IPS DF 6.9 (cell line): ENCODE measurements around the gene SND1.

ENCODE experiments used
- DNase-seq: peaks from one replicate; pipeline ENCODE4 v3.0.0-alpha.2; 2013; ENCODE audit warnings: low read depth, low spot score
- H3K27ac ChIP-seq: one replicate; pipeline ENCODE4 v1.5.1; 2013; ENCODE audit warnings: low read length, control low read depth
- H3K27me3 ChIP-seq: 2 replicates; pipeline ENCODE4 v1.6.1; 2013; ENCODE audit warnings: mild to moderate bottlenecking, low read length; ENCODE audit not compliant: control insufficient read depth, insufficient read depth
- H3K36me3 ChIP-seq: 2 replicates; pipeline ENCODE4 v1.6.1; 2013; ENCODE audit warnings: low read length; ENCODE audit not compliant: control insufficient read depth, insufficient read depth
- H3K4me1 ChIP-seq: 2 replicates; pipeline ENCODE4 v1.6.1; 2013; ENCODE audit warnings: low read length; ENCODE audit not compliant: control insufficient read depth, insufficient read depth
- H3K4me3 ChIP-seq: 2 replicates; pipeline ENCODE4 v1.5.1; 2013; ENCODE audit warnings: mild to moderate bottlenecking, low read length
- H3K9me3 ChIP-seq: 2 replicates; pipeline ENCODE4 v1.6.1; 2013; ENCODE audit warnings: low read length, inconsistent platforms; ENCODE audit not compliant: control insufficient read depth, insufficient read depth
- WGBS: extraction: QIAGEN DNeasy Blood & Tissue Kit; methylation state at CpG from one replicate; pipeline ENCODE4 v1.1.7; 2013; ENCODE audit warnings: mixed read lengths, missing lambda C conversion rate; ENCODE audit not compliant: insufficient read length, insufficient coverage; 5-methylcytosine and 5-hydroxymethylcytosine counted together

The SND1 gene

DNA sequence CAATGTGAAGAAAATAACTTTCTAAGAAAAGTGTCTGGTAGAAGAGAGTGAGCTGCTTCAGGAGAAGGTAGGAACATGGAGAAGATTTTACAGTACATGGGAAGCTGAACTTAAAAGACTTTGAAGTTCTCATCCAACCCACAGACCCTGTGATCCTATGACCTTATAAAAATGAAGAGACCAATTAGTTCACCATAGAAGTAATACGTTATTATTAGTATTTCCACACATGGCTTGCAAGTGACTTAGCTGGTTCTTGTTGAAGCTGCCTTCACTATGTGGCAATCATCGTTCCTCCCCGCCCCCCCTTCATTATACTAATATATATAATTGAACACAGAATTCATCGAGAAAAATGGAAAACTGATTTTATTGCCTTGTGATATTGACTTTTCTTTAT is 129.1 kb downstream of the SND1 start:
- Histone ChIP-seq H3K9me3 (no peaks in the 10 kb centered on the region), H3K27me3 (no peaks in the 10 kb centered on the region), H3K4me1 (peaks cover 2% of the 10 kb centered on the region; the same call in 1 of the 2 replicates), H3K27ac (no peak overlapping the region), H3K36me3 (no peaks in the 10 kb centered on the region), H3K4me3 (no peak overlapping the region)
- DNase-seq = no peak
- no CpG with 5 or more reads among the region's 4 CpGs for WGBS

DNA sequence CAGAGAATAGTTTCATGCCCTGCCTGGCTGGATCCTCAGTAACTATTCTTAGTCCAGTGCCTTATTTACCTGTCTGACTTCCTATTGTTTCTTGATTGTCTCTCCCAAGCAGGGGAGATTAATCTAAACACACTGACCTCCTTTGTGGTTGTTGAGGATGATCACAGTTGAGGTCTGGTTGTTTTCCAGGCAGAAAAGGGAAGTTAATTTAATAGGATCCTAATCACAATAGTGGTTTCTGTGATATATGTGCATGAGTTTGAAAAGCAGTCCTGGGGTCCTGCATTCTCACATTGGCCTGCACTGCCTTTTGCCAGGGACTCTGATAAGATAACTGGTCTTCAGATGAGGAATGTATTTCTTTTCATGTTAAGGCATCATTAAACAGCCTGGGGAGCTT is 130.1 kb downstream of the SND1 start:
- peaks cover 2% of the 10 kb centered on the region; the same call in 1 of the 2 replicates for H3K4me1 ChIP-seq
- no peak overlapping the region for H3K27ac ChIP-seq
- H3K9me3 ChIP-seq = no peaks in the 10 kb centered on the region
- no peaks in the 10 kb centered on the region for H3K27me3 ChIP-seq
- no peak for DNase-seq
- H3K36me3 ChIP-seq = no peaks in the 10 kb centered on the region
- H3K4me3 ChIP-seq = no peak overlapping the region

DNA sequence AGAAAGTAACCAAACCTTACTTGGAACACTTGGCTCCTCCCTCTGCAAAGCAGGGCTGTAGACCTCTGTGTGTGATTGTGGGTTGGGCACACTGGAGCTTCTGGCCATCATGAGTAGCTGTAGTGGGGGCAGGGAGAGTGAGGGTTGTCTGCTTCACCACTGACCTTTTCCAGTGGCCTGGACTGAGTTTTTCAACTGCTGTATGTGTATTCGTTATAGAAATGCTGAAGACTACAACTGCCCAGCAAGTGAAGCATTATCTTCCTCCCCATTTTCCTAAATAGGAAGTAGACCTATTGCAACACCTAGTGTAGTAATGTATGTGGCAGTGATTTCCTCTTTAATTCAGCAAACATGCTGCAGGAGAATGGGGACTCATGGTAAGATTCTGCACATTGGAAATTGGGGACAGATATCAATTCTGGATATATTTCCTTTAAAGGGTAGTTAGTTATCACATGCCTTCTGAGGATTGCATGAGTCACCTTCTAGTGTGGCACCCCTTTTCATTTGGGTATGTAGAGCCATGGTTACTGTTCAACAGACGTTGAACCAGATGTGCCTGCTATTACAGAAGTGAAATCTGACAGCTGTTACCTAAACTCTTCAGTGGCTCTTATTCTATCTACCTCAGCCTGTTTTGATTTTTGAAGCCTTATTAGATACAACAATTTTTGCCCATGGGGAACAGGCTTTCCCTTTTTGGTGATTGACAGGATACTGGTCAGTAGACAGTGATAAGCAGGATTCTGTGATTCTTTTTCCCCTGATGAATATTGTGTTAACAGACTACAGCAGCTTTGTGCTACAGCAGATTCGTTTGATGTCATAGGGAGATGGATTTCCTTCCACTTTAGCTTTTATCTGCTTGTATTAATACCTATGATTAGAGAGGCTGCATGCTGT is 130.9 kb downstream of the SND1 start:
- WGBS = no CpG with 5 or more reads among the region's 3 CpGs

DNA sequence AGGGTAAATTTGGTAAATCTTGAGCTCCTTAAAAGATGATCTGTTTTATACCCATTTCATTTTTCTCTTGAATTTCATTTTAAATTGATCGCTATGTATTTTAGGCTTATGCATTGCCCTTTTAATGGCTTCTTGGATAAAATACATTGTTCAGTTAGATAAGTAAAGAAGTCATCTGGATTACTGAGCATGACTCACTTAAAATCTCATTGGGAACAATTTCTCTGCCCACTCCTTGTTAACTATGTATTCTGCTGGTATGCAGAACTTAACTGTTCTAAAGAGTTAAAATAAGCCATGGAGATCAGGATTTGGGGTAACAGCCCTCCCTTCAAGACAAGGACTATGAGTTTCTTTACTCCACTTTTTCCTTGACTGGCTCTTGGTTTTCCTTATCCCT is 134.2 kb downstream of the SND1 start:
- Histone ChIP-seq H3K36me3 (no peaks in the 10 kb centered on the region), H3K4me3 (no peak overlapping the region), H3K27ac (no peak overlapping the region), H3K27me3 (no peaks in the 10 kb centered on the region), H3K4me1 (peaks cover 2% of the 10 kb centered on the region; the same call in 1 of the 2 replicates), H3K9me3 (no peaks in the 10 kb centered on the region)
- DNase-seq = no peak
- no CpG with 5 or more reads among the region's 1 CpG for WGBS

More for the DNA sequence above, 130.9 kb downstream of the SND1 start:
- H3K4me1 ChIP-seq = peaks cover 2% of the 10 kb centered on the region; the same call in 1 of the 2 replicates
- H3K36me3 ChIP-seq = no peaks in the 10 kb centered on the region
- H3K27me3 ChIP-seq = no peaks in the 10 kb centered on the region
- H3K4me3 ChIP-seq = no peak overlapping the region
- no peak overlapping the region for H3K27ac ChIP-seq
- H3K9me3 ChIP-seq = no peaks in the 10 kb centered on the region
- DNase-seq = no peak

DNA sequence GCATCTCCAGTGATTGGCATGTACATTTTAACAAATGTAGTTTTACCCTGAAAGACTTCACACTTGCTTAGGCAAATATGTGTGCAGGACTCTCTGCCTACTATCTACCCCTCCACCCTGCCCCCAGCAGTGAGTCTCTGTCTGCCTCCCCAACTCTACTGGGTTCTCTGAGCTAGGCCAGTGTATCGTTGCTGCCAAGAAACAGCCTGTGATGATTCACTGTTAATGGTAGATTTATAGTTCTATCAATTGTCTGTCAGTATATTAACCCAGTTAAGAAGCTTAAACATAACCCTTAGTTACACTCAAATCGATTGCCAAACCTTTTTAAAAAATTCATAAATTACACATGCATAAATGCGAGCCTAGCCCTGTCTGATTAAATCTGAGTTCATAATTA is 137.0 kb downstream of the SND1 start:
- no peaks in the 10 kb centered on the region for H3K27me3 ChIP-seq
- H3K4me3 ChIP-seq = no peak overlapping the region
- WGBS = no CpG with 5 or more reads among the region's 3 CpGs
- DNase-seq = no peak
- H3K36me3 ChIP-seq = no peaks in the 10 kb centered on the region
- H3K4me1 ChIP-seq = no peaks in the 10 kb centered on the region
- no peaks in the 10 kb centered on the region for H3K9me3 ChIP-seq
- H3K27ac ChIP-seq = no peak overlapping the region

DNA sequence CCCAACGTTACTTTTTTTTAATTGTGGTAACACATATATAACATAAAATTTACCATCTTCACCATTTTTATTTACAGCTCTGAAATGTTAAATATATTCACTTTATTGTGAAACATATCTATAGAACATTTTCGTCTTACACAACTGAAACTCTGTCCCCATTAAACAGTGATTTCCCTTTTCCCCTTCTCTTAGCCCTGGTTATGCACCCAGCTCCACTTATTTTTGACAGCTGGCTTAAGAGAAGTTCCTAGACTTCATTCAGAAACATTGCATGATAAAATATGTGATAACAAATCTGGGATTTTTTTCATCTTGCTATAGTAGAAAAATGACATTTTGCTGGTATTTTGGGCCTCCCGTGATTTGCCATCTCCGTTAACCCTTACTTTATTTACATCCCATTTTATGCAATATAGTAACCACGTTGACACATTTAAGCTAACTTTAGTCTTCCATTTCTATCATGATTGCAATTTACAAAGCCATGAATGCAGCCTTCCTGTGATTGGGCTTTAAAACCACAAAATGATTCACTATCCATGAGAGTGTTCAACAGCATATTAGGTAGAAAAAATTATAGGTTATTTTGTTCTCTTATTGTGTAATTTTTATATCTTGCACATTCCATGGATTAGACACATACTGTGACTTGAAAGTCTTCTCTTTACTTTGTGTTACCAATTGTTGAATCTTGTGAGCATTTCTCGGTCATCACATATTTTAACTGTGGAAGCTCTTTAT is 139.6 kb downstream of the SND1 start:
- no peak for DNase-seq
- Histone ChIP-seq H3K4me1 (no peaks in the 10 kb centered on the region), H3K27ac (no peak overlapping the region), H3K9me3 (no peaks in the 10 kb centered on the region), H3K27me3 (no peaks in the 10 kb centered on the region), H3K36me3 (no peaks in the 10 kb centered on the region), H3K4me3 (no peak overlapping the region)
- WGBS = 100% methylated on average over 1 of the region's 6 CpGs

DNA sequence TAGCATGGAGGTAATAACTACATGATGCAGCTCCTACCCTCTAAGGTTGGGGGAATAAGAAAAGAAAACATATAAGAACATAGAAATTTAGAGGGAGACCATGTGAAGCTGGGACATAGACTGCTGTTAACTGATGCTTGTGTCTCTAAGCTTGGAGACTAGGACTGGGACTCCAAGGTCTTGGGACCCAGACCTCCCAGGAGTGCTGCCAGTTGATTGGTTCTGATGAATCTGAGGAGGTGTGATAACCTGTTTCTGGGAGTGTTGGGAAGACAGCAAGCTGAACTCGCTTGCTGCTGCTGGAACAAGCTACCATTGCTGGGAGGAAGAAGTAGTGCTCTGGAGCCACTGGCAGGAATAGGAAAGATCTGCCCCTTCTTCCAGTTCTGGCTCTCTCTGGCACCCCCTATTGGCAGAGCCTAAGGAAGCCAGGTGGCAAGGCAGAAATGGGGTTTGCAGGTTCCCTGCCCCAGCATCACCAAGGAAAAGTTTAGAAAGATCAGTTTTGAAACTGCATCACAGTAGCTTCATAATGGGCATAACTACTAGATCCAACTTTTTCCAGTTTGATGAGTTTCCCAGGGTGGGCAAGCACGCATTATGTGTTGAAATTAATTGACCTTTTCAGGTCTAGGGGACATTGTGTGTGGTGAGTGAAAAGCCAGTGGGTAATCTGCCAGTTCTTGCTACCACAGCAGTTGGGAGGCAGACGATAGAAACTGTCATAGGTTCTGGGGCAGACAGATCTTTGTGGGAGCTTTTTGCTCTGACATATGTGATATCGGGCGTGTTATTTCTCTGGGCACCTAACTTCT is 140.7 kb downstream of the SND1 start:
- Histone ChIP-seq H3K4me1 (peaks cover 3% of the 10 kb centered on the region; the same call in 1 of the 2 replicates), H3K27ac (no peak overlapping the region), H3K36me3 (no peaks in the 10 kb centered on the region), H3K9me3 (no peaks in the 10 kb centered on the region), H3K27me3 (no peaks in the 10 kb centered on the region), H3K4me3 (no peak overlapping the region)
- DNase-seq = peak; percentile 68
- WGBS = no CpG with 5 or more reads among the region's 5 CpGs

DNA sequence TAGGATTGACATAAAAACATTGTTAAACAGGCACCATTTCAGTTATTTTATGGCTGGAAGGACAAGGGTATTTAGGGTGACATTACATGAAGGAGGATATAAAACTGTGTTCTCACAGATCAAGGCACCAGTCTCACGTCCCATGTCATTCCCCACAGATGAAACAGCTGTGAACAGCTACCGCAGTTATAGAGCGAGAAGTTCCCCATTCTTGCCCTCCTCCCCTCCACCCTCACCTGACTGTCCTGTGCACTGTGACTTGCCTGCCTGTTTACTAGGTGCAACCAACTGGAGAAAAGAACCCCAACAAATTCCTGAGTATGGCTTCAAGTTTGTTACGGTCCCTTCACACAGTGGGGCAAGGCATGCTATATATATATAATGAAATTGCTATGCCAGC is 141.6 kb downstream of the SND1 start:
- Histone ChIP-seq H3K4me1 (peaks cover 5% of the 10 kb centered on the region; the same call in 1 of the 2 replicates), H3K27ac (no peak overlapping the region)

DNA sequence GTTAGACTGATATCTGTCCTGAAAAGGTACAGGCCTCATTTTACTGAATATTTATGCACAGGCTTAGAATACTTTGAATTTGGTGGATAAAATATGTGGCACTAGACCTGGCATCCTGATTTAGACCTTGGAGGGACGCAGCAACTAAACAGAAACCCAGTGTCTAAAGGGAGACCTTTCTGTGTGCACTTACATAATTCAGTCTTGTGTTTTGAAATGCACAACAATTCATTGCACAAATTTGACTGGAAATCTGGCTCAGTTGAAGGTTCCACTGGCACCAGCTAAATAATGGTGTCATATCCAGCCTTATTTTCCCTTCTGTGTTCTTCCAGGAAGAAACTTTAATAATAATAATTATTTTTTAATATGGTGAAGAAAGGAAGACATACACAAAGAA is 142.1 kb downstream of the SND1 start:
- Histone ChIP-seq H3K4me3 (no peak overlapping the region), H3K27me3 (no peaks in the 10 kb centered on the region), H3K36me3 (no peaks in the 10 kb centered on the region), H3K9me3 (no peaks in the 10 kb centered on the region), H3K27ac (no peak overlapping the region), H3K4me1 (peaks cover 8% of the 10 kb centered on the region; the same call in 1 of the 2 replicates)
- no CpG with 5 or more reads among the region's 1 CpG for WGBS
- no peak for DNase-seq

More for the DNA sequence above, 141.6 kb downstream of the SND1 start:
- no peaks in the 10 kb centered on the region for H3K9me3 ChIP-seq
- WGBS = no CpG with 5 or more reads among the region's 4 CpGs
- no peaks in the 10 kb centered on the region for H3K36me3 ChIP-seq
- no peaks in the 10 kb centered on the region for H3K27me3 ChIP-seq
- no peak for DNase-seq
- no peak overlapping the region for H3K4me3 ChIP-seq

DNA sequence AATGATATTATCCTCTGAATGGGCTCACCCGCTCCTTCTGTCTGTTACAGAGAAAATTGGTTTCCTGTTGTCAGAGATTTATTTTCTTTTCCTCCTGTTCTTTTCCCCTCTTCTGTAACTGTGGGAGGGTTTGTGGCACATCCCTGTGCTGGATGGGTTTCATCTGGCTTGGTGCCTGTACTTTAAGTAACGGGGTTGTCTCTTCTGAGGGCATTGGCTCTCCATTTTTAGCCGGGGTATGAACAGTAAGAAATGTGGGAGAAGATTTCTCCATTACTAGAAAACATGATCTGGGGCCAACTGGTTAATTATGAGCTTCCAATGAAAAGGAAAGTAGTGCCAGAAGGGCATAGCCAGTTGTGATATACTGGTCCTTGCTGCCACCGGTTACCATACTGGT is 142.6 kb downstream of the SND1 start:
- Histone ChIP-seq H3K4me1 (peaks cover 8% of the 10 kb centered on the region; the same call in 1 of the 2 replicates), H3K27ac (no peak overlapping the region), H3K9me3 (no peaks in the 10 kb centered on the region), H3K4me3 (no peak overlapping the region), H3K36me3 (no peaks in the 10 kb centered on the region), H3K27me3 (no peaks in the 10 kb centered on the region)
- WGBS = no CpG with 5 or more reads among the region's 4 CpGs
- DNase-seq = no peak
